Eye (tissue), 1 donor: Measurements from ENCODE around the gene AURKAIP1.
"Not testable (repeated sequence)": the region's sequence is repeated elsewhere in the genome, so short reads cannot be mapped to it uniquely, and the experiment has no call there.

Experiments
- DNase-seq: peaks from one replicate; pipeline ENCODE4 v3.0.0-alpha.2; 2015

Gene AURKAIP1

GRCh38 chr1:1406101-1406820 lies 31.3 kb upstream of the AURKAIP1 start:
- no peak for DNase-seq

GRCh38 chr1:1403653-1404052 lies 28.6 kb upstream of the AURKAIP1 start:
- no peak for DNase-seq

- not testable (repeated sequence) for DNase-seq
Observed at GRCh38 chr1:1402901-1403392, 27.9 kb upstream of the AURKAIP1 start.

- peak; percentile 31 for DNase-seq
Observed at GRCh38 chr1:1402072-1402900, 27.3 kb upstream of the AURKAIP1 start.

GRCh38 chr1:1401457-1402010 lies 26.5 kb upstream of the AURKAIP1 start:
- DNase-seq, result no peak

GRCh38 chr1:1400576-1401456 lies 25.8 kb upstream of the AURKAIP1 start:
- no peak for DNase-seq

- DNase-seq, result no peak
Observed at GRCh38 chr1:1399872-1400575, 25.0 kb upstream of the AURKAIP1 start.

- peak; percentile 99 for DNase-seq
Observed at GRCh38 chr1:1399187-1399871, 24.3 kb upstream of the AURKAIP1 start, which contains the start of gene CCNL2. TSS of gene CCNL2 (minus strand) at chr1:1399335. CDS start at chr1:1399306, 29 bp downstream.

GRCh38 chr1:1398677-1399186 lies 23.7 kb upstream of the AURKAIP1 start:
- DNase-seq, result no peak

- no peak for DNase-seq
Observed at GRCh38 chr1:1397839-1398523, 23.0 kb upstream of the AURKAIP1 start.

- no peak for DNase-seq
Observed at GRCh38 chr1:1395166-1395565, 20.2 kb upstream of the AURKAIP1 start.

- DNase-seq, result no peak
Observed at GRCh38 chr1:1394116-1394515, 19.1 kb upstream of the AURKAIP1 start.

- no peak for DNase-seq
Observed at GRCh38 chr1:1393428-1393827, 18.4 kb upstream of the AURKAIP1 start.

- DNase-seq, result no peak
Observed at GRCh38 chr1:1393014-1393413, 18.0 kb upstream of the AURKAIP1 start.

- DNase-seq, result no peak
Observed at GRCh38 chr1:1391225-1391624, 16.2 kb upstream of the AURKAIP1 start.

GRCh38 chr1:1390675-1391074 lies 15.7 kb upstream of the AURKAIP1 start:
- no peak for DNase-seq

GRCh38 chr1:1388078-1388472 lies 13.1 kb upstream of the AURKAIP1 start:
- no peak for DNase-seq

- no peak for DNase-seq
Observed at GRCh38 chr1:1387098-1388077, 12.4 kb upstream of the AURKAIP1 start.

- DNase-seq, result no peak
Observed at GRCh38 chr1:1385931-1386330, 10.9 kb upstream of the AURKAIP1 start.
